Measurements from ENCODE around the gene FBXL14. TPM values are rescaled to one million over a fixed set of nuclear protein-coding genes. Genes with fewer than 3 reads are reported as not detected.

The FBXL14 gene
- polyA plus RNA-seq, 3 donors = 6.2 to 9.8 (median 7.2) TPM

DNA sequence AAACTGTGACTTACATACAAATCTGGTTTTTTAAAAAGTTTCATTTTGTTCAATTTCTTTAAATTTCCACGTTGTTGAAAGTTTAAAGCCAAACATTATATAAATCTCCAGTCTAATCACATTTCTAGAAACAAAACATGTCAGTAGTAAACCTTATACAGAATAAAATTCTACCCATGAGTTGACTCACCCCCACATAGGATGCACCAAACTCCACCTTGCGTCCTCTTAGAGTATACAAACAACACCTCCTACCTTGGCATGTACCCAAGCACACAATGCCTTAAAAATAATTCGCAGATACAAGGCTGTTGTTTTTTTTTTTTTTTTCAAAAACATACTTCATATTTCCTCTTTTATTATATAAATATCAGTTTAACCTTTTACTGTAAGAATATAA, 3.3 kb downstream of the FBXL14 start:
- TF ChIP-seq, protein P1, sequence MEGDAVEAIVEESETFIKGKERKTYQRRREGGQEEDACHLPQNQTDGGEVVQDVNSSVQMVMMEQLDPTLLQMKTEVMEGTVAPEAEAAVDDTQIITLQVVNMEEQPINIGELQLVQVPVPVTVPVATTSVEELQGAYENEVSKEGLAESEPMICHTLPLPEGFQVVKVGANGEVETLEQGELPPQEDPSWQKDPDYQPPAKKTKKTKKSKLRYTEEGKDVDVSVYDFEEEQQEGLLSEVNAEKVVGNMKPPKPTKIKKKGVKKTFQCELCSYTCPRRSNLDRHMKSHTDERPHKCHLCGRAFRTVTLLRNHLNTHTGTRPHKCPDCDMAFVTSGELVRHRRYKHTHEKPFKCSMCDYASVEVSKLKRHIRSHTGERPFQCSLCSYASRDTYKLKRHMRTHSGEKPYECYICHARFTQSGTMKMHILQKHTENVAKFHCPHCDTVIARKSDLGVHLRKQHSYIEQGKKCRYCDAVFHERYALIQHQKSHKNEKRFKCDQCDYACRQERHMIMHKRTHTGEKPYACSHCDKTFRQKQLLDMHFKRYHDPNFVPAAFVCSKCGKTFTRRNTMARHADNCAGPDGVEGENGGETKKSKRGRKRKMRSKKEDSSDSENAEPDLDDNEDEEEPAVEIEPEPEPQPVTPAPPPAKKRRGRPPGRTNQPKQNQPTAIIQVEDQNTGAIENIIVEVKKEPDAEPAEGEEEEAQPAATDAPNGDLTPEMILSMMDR (IDR thresholded peaks at IDR 0.05) = no peak
- no peak overlapping the region for H3K27ac ChIP-seq (ENCODE audit: low read depth in 1 of 2, low read length in 2 of 2)
- H3K79me2 ChIP-seq (ENCODE audit: insufficient read depth, low read length) = peaks cover 45% of the 10 kb centered on the region
- no peak overlapping the region for H2AFZ ChIP-seq (ENCODE audit: insufficient read depth, low read depth, low read length, poor library complexity, severe bottlenecking)
- H3K9me3 ChIP-seq (replicated peaks in 1 of 2; ENCODE audit: control insufficient read depth in 1 of 2, insufficient read depth in 1 of 2, low read length in 2 of 2) = no peaks in the 10 kb centered on the region
- peaks cover 19% of the 10 kb centered on the region in 2 donors for H3K36me3 Mint-ChIP-seq
- no peaks in the 10 kb centered on the region for H3K27me3 ChIP-seq (ENCODE audit: control insufficient read depth in 2 of 2, insufficient read depth in 2 of 2, low read length in 2 of 2)
- no peaks in the 10 kb centered on the region for H3K9me3 Mint-ChIP-seq
- WGBS (ENCODE audit: insufficient coverage) = 60% methylated on average over 2 of the region's 3 CpGs
- H3K4me3 Mint-ChIP-seq = peak overlapping the region in 1 of 2 donors; percentile 64
- H3K4me2 ChIP-seq (replicated peaks; ENCODE audit: extremely low read depth, low read length, poor library complexity, severe bottlenecking) = peak overlapping the region; percentile 99
- H4K20me1 ChIP-seq (ENCODE audit: insufficient read depth, low read length) = peaks cover 62% of the 10 kb centered on the region
- no peak overlapping the region for H3K9ac ChIP-seq (ENCODE audit: insufficient read depth, low read length, poor library complexity, severe bottlenecking)
- no peak for DNase-seq
- peaks cover 0 to 18% of the 10 kb centered on the region in 2 donors for H3K36me3 ChIP-seq (replicated peaks in 1 of 2; ENCODE audit: control insufficient read depth in 1 of 2, insufficient read depth in 2 of 2, low read length in 2 of 2)
- H3K27ac Mint-ChIP-seq = no peak overlapping the region
- H3K4me1 ChIP-seq (ENCODE audit: control insufficient read depth in 1 of 2, insufficient read depth in 2 of 2, low read length in 2 of 2) = peaks cover 37 to 48% of the 10 kb centered on the region in 2 donors
- peaks cover 53% of the 10 kb centered on the region for H3K4me1 Mint-ChIP-seq
- H3K27me3 Mint-ChIP-seq (ENCODE audit: low read depth in 3 of 3) = peaks cover 0 to 4% (median 0%) of the 10 kb centered on the region in 3 donors
- intact Hi-C loops (cut with micrococcal nuclease) = no loop called here
- peak overlapping the region in 1 of 3 experiments; percentile 94 for H3K4me3 ChIP-seq (replicated peaks in 1 of 3; ENCODE audit: low read depth in 2 of 3, low read length in 3 of 3)

DNA sequence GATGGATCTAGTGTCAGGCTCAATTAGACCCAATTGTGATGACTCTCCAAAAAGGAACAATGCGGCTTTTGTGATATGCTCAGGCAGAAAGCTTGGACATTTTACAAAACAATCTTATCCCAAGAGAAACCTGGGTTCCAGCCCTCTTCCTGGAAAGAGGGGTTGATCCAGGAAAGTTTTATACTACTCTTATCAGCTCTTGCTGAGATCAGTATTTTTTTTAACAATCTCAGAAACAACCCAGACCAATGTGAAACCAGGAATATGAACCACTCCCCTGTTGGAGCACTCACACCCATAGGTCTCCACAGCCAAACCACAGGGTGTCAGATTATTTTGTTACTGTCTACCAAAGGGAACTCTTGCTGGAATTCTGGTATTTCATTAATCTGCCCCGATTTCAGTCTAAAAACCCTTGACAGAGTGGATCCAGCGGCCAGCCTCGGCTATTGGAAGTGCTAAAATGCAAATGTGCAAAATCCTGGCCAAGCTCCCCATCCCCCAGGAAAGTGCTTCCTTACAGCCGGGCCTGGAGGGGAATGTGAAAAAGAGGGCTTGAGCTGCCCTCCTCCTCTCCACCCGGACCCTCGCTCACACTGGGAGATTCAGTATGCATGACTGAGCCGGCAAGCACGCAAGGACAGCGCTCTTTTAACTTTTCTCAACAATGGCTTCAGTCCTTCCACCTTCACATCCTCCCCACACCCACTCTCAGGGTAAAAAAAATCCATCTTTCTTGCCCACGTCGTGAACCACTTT, 4.0 kb downstream of the FBXL14 start:
- H3K27me3 Mint-ChIP-seq (ENCODE audit: low read depth in 3 of 3) = peaks cover 0 to 4% (median 0%) of the 10 kb centered on the region in 3 donors
- Histone ChIP-seq H3K36me3 (replicated peaks in 1 of 2; ENCODE audit: control insufficient read depth in 1 of 2, insufficient read depth in 2 of 2, low read length in 2 of 2) (peaks cover 0 to 24% of the 10 kb centered on the region in 2 donors), H4K20me1 (ENCODE audit: insufficient read depth, low read length) (peaks cover 62% of the 10 kb centered on the region), H3K4me1 (ENCODE audit: control insufficient read depth in 1 of 2, insufficient read depth in 2 of 2, low read length in 2 of 2) (peaks cover 34 to 42% of the 10 kb centered on the region in 2 donors), H3K27me3 (ENCODE audit: control insufficient read depth in 2 of 2, insufficient read depth in 2 of 2, low read length in 2 of 2) (no peaks in the 10 kb centered on the region), H3K4me3 (replicated peaks in 1 of 3; ENCODE audit: low read depth in 2 of 3, low read length in 3 of 3) (peak overlapping the region in 1 of 3 experiments; percentile 94), H3K4me2 (replicated peaks; ENCODE audit: extremely low read depth, low read length, poor library complexity, severe bottlenecking) (peak overlapping the region; percentile 99), H3K27ac (ENCODE audit: low read depth in 1 of 2, low read length in 2 of 2) (no peak overlapping the region), H3K9ac (ENCODE audit: insufficient read depth, low read length, poor library complexity, severe bottlenecking) (no peak overlapping the region), H2AFZ (ENCODE audit: insufficient read depth, low read depth, low read length, poor library complexity, severe bottlenecking) (no peak overlapping the region), H3K79me2 (ENCODE audit: insufficient read depth, low read length) (peaks cover 45% of the 10 kb centered on the region), H3K9me3 (replicated peaks in 1 of 2; ENCODE audit: control insufficient read depth in 1 of 2, insufficient read depth in 1 of 2, low read length in 2 of 2) (no peaks in the 10 kb centered on the region)
- peaks cover 47% of the 10 kb centered on the region for H3K4me1 Mint-ChIP-seq
- H3K9me3 Mint-ChIP-seq = no peaks in the 10 kb centered on the region
- 100% methylated on average over 5 of the region's 12 CpGs for WGBS (ENCODE audit: insufficient coverage)
- no peak for DNase-seq
- peaks cover 19 to 23% of the 10 kb centered on the region in 2 donors for H3K36me3 Mint-ChIP-seq
- TF ChIP-seq, protein P1 (IDR thresholded peaks at IDR 0.05) = no peak
- H3K4me3 Mint-ChIP-seq = peak overlapping the region in 1 of 2 donors; percentile 14
- intact Hi-C loops (cut with micrococcal nuclease) = no loop called here
- H3K27ac Mint-ChIP-seq = peak overlapping the region in 1 of 7 donors; percentile 43

Data from CD14-positive monocyte (primary cell).